ENCODE data around the gene INTS12. TPM values are rescaled to one million over a fixed set of nuclear protein-coding genes. Genes with fewer than 3 reads are reported as not detected.

The INTS12 gene
- 12.6 and 13.3 TPM in 2 replicates for total RNA-seq (2014; rRNA removed)
- percentile 68 among the genes with signal in this experiment for Bru-seq, nascent RNA
- BruChase-seq, experiment 1, labeled RNA remaining after a 6-hour chase = percentile 61 among the genes with signal in this experiment
- percentile 65 among the genes with signal in this experiment for BruChase-seq, experiment 2, labeled RNA remaining after a 2-hour chase
- long read RNA-seq, transcript INTS12-206 (7 exons, 1,975 nt) = major isoform, 24 of 44 reads
- long read RNA-seq, partial matches to known transcripts = 1 of 44 reads
- long read RNA-seq, other reads (novel, unspliced or antisense) = 18 of 44 reads

GRCh38 chr4:105708181-105709080, at the start of gene INTS12, which contains the start of gene GSTCD:
INTS12 (minus strand) TSS chr4:105708689; CDS start chr4:105700005, 8,684 bp downstream.
GSTCD (plus strand) TSS chr4:105708784; CDS start chr4:105717614, 8,830 bp downstream.
- no peaks in the 10 kb centered on the region for H4K20me1 ChIP-seq (ENCODE audit: low read length)
- CTCF ChIA-PET = no interaction called here
- intact Hi-C loops (cut with micrococcal nuclease) = loop anchor here (2.0 kb wide), 1 partner anchor 76 kb away; no protein-coding TSS in a partner anchor

DNA sequence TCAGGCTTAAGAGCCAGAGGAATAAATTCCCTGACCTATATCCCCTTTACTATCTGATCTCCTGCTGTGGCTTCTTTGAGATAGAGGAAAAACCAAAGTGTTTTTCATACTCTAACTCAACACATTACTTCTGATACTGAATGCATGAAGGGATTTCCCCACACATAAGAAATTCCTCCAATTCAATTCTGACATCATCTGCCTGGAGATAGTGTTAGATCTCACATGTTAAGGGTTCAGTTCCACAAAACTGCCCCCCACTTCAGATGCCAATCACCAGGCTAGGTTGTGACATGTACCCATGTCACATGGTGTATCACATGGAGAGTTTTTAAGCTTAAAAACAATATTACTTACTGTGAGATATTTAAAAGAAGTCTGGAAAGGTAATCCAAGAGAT, 46.9 kb upstream of the INTS12 start:
- no peak overlapping the region for H2AFZ ChIP-seq (ENCODE audit: low read length)
- TF ChIP-seq, protein P1, sequence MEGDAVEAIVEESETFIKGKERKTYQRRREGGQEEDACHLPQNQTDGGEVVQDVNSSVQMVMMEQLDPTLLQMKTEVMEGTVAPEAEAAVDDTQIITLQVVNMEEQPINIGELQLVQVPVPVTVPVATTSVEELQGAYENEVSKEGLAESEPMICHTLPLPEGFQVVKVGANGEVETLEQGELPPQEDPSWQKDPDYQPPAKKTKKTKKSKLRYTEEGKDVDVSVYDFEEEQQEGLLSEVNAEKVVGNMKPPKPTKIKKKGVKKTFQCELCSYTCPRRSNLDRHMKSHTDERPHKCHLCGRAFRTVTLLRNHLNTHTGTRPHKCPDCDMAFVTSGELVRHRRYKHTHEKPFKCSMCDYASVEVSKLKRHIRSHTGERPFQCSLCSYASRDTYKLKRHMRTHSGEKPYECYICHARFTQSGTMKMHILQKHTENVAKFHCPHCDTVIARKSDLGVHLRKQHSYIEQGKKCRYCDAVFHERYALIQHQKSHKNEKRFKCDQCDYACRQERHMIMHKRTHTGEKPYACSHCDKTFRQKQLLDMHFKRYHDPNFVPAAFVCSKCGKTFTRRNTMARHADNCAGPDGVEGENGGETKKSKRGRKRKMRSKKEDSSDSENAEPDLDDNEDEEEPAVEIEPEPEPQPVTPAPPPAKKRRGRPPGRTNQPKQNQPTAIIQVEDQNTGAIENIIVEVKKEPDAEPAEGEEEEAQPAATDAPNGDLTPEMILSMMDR (conservative IDR thresholded peaks at IDR 0.05; ENCODE audit: low read depth, low read length) = no peak
- H3K4me1 ChIP-seq (ENCODE audit: insufficient read depth, low read length) = no peaks in the 10 kb centered on the region
- H3K4me2 ChIP-seq (ENCODE audit: low read length) = no peak overlapping the region
- no peak for DNase-seq
- BruUV-seq (replicated peaks) = no TSS peak
- ChIA-PET CTCF (no interaction called here), POLR2A (ENCODE audit: unreplicated experiment) (no interaction called here)
- intact Hi-C loops (cut with micrococcal nuclease) = no loop called here
- H3K9me3 ChIP-seq (ENCODE audit: low read length) = no peaks in the 10 kb centered on the region
- H3K79me2 ChIP-seq (ENCODE audit: low read length) = no peaks in the 10 kb centered on the region
- ATAC-seq = no peak
- H3K4me3 ChIP-seq (ENCODE audit: low read length) = no peak overlapping the region
- H3K27ac ChIP-seq (ENCODE audit: low read length) = no peak overlapping the region
- H4K20me1 ChIP-seq (ENCODE audit: low read length) = no peaks in the 10 kb centered on the region
- no peaks in the 10 kb centered on the region for H3K27me3 ChIP-seq (ENCODE audit: low read length)
- no peak overlapping the region for H3K9ac ChIP-seq (ENCODE audit: low read length)
- H3K36me3 ChIP-seq (ENCODE audit: low read depth, low read length) = no peaks in the 10 kb centered on the region
- no peaks in the 10 kb centered on the region for H3K9me2 ChIP-seq (replicated peaks; ENCODE audit: low read length)
- no peaks in the 10 kb centered on the region for H3F3A ChIP-seq (ENCODE audit: low read length, unreplicated experiment)

More at GRCh38 chr4:105708181-105709080, at the start of gene INTS12, which contains the start of gene GSTCD:
- Histone ChIP-seq H3K9ac (ENCODE audit: low read length) (peak within 1 kb of the TSS; percentile 95), H3K9me3 (ENCODE audit: low read length) (no peaks in the 10 kb centered on the region), H2AFZ (ENCODE audit: low read length) (peak within 1 kb of the TSS; percentile 96), H3K27me3 (ENCODE audit: low read length) (no peaks in the 10 kb centered on the region), H3K4me1 (ENCODE audit: insufficient read depth, low read length) (peaks cover 41% of the 10 kb centered on the region), H3F3A (ENCODE audit: low read length, unreplicated experiment) (no peaks in the 10 kb centered on the region), H3K27ac (ENCODE audit: low read length) (peak within 1 kb of the TSS; percentile 79), H3K9me2 (replicated peaks; ENCODE audit: low read length) (no peaks in the 10 kb centered on the region), H3K36me3 (ENCODE audit: low read depth, low read length) (no peaks in the 10 kb centered on the region), H3K4me2 (ENCODE audit: low read length) (peak within 1 kb of the TSS; percentile 99), H3K79me2 (ENCODE audit: low read length) (peaks cover 83% of the 10 kb centered on the region), H3K4me3 (ENCODE audit: low read length) (peak within 1 kb of the TSS; percentile 86)
- ATAC-seq (peak; percentile 71), DNase-seq (peak; percentile 91)
- no peak for TF ChIP-seq EZH2phosphoT487 (IDR thresholded peaks at IDR 0.05; ENCODE audit: borderline replicate concordance, low read length)
- TF ChIP-seq, protein P1 (conservative IDR thresholded peaks at IDR 0.05; ENCODE audit: low read depth, low read length) = no peak
- no peak for TF ChIP-seq EZH2 (IDR thresholded peaks at IDR 0.05; ENCODE audit: low read length, unreplicated experiment)
- BruUV-seq (replicated peaks) = TSS peak; percentile 75
- POLR2A ChIA-PET (ENCODE audit: unreplicated experiment) = interaction anchor here (0.6 kb wide), 1 partner anchor 91 kb away, joined by 3 read pairs; no protein-coding TSS in a partner anchor

Data from PC-3 (cell line).